HG03565 (cell line): ENCODE results near the gene SEMA6A.

Experiments
- ATAC-seq: cut with Tn5 transposase; IDR thresholded peaks from one replicate; pipeline ENCODE4 v1.9.1; 2021; ENCODE audit warnings: mild to moderate bottlenecking, moderate library complexity; ENCODE audit not compliant: unreplicated experiment

SEMA6A gene

DNA sequence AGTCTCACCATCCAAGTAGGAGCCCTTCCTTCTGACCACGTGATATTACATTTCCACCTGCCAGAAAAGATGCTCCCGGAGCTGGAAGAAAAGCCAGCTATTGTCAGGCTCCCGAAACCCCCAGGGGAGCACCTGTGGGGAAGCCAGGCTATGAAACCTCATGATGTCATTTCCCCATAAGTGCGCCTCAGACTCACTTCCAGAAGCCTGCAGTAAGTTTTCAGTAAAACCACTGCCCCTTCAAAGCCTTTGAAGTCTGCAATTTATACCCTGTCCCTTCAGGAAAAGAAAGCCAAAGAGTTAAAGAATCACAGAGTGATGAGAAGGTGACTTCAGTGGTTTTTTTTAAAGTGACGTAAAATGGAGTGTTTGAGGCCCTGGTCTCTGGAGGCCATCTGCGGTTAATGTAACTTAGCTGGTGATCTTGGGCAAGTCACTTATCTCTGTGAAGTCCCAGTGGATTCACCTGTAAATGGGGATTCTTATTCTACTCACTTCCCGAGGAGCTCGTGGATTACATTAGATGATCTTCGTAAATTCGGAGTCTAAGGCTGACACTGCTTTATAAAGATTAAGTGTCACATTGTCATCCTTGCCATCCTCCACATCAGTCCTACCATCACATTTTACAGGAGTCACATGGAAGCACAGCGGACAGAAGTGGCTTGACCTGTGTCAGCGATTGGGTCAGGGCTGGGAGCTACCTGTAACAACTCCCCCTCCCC is 2.6 kb upstream of the SEMA6A start:
- peak; percentile 62 for ATAC-seq

DNA sequence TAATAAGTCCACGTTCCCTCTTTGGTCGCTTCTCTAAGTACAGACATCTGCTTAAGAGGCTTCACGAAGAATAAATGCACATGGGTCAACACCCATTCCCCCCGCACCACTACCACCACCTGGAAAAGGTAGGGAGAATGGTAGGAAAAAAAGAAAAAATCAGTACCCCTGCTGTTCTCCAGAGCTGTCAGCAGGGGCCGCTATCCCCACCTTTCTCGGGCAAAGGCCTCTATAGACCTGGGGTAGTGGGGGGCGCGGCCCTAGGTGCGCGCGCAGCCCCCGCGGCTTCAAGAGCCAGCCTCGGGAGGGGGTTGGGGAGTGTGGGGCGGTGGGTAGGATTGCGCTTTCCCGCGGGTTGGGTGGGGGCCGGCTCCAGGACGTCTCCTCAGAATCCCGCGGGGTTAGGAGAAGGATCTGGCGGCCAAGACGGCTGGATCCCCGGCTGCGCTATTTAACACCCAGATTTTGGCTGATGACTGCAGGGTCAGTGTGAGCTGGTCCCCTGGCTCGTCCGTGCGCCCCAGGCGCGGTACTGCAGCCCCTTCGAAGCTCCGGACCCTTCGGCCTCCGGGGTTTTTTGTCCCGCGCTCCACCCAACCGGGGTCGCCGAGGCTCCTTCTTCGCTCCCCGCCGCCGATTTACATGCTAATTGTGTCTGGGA is 1.6 kb upstream of the SEMA6A start:
- no peak for ATAC-seq

DNA sequence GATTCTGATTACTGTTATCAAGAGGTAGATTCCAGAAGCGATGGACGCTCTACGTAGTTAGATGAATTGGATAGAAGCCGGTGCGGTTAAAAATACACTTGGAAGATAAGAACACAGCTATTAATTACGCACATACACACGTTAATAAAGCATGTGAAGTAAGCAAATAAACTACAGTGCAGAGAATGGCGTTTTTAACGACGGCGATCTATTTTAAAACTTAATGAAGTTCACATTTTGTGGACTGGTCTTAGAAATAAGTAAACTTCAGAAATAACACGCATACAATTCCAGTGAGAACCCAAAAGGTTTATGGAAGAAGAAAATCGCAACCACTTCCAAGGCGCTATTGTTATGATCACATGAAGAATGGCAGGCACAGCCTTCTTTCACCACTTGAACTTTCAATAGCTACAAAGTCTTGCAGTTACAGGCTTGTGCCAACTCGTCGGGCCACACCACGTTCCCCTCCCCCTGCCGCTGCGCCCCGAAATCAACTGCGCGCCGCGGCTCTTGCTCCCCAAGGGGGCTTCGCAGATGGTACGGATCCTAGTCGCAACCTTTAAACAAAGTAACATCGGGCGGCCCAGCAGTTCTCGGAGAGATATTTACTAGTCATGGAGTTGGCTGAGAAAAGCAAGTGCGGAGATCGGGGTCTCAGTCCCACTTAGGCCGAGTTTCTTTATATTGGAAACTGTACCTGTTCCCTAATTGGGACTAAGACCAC is 866 bp upstream of the SEMA6A start:
- ATAC-seq, result no peak

DNA sequence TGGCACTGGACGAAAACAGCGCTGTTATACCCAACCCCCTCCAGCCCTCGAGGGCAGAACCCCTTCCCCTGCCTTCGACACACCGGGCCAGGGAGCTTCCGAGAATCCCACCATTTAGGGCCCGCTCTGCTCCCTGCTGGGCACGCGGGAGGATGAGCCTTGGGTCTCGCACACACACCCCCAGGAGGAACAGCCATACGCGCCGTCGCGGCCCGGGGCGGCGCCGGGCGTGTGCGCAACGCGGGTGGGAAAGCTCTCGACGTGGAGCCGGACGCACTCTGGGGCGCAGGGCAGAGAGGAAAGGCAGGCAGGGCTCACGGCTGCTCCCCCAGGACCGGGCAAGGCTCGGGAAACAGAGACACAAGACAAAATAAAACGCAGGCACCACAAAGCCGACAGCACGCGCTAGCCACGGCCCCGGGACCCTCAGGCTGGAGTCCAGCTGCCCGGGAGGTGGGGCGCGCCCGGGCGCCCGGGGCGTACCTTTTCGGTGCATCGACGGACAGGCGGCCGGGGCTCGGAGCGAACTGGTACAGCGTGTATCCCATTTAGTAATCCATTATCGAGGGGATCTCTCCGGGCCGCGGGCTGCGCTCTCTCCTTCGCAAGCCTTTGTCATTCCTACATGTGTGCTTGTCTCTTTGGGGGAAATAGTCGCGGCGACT is 789 bp downstream of the SEMA6A start:
- ATAC-seq, result no peak

DNA sequence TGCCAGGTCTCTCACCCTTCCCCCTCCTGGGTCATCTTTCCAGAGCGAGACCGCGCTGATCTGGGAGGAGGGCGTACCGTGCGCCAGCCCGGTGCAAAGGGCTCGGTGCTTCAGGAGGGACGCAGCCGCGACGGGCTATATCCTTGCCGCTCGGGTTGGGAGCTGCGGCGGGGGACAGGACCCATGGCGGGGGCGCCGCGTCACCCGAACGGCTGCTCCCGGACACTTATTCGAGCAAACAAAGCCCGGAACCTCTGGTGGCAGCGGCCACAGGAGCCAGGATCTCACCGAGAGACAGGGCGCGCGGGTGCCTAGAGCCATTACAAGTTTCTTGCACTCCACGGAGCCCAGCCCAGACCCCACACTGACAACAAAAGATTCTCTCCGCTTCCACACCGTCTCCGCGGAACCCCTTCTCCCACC is 1.3 kb downstream of the SEMA6A start:
- ATAC-seq, result no peak

DNA sequence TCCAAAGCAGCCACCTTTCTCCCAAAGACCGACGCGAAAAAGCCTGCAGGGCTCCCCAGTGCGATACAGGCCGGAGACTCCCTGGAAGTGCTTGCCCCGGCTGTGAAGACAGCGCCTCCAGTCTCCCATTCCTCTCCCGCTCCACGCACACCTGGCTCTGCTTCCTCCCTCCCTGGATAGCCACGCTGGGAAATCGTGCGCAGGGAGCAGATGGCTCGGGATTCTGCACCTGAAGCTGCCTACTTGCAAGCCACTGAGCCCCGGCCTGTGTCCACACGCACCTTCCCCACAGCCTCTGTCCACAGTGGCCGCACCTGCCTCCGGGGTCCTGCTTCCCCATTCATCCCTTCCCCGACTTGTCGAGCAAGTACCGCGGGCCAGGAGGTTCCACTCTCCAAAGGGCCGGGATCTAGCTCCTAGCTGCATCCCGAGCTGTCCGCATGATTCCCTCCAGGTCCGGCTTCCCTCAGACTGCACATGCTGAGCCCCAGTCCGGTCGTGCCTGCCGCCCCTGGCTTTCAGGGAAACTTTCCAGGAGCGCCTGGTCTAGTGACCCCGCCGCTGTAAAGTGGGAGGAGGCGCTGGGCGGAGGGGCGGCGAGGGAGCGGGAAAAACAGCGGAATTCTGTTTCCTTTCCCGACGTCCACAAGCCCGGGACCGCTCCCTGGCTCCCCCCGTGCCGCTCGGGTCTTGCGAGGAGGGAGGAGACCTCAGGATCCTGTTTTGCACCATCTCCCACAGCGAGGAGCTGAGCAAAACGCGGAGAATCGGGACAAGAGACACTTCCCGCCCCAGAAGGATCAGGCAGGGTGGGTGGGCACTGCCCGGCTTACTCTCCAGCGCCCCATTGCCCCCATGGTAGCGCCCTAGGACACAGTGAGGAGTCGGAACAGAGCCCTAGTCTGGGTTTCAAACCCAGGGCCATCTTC is 2.0 kb downstream of the SEMA6A start:
- no peak for ATAC-seq

DNA sequence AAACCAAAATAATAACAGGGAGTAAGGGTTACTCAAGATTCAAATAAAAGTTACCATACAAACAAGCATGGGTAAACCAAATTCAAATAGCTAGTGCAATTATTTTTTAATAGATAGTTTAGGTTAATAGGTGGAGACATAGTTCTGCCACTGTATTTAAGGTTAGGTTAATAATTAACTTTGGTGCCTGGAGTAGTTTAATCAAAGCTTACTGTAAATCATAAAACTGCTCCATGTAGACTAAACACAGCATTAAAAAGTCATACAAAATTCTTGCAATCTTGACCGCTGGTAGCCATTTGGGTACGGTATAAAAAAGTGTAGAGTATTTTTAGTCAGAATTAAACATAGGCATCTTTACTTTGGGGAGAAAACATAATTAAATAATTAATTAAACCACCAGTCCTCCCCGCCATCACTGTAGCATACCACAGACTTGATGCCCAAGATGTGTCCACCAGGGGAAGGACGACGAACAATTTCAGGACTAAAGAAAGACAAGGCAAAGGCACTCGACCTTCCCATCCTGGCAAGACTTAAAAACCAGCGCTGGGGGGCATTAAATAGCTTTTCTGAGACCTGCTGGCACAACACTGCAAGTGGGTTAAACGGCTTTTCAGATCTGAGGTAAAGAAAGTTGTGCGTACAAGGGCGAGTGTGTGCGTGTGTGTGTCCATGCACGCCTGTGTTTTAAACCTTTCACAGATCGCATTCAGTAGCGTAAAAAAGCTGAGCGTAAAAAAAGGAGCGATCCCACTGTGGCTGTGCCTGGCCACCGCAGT is 2.9 kb downstream of the SEMA6A start:
- no peak for ATAC-seq

DNA sequence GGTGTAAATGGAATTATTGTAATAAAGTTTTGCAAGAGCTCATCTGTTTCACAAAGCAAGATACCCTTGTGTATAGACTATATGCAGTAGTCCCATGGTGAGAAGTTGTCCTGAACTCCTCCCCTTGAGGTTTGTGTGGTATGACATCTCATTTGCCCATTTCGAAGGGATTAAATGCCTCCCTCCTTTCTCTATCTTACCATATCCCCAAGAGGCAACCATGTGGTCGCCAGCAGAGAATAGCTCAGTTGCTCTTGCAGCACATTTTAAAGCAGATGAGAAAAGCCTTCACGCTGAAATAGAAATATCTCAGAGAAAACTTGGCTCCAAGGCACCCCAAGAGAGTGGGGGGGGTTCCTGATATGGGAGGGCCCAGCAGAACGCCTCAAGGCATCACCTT is 4.6 kb downstream of the SEMA6A start:
- ATAC-seq, result no peak

DNA sequence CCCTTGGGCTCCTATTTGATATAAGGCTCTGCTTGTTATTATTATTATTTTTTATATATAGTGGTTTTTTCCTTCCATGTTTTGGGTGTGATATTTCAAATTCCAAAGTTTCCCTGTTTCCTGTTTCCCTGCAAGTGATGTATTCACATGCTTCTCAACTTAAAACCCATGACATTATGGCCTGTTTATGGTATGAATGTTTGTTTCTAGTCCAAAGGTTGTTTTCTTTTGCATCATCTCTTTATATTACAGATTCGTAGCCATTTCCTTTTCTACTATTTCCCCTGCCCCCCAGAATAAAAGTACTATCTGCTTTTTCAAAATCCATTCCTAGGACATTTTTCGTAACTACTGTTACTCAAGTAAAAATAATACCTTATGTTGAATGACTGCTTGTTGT is 7.5 kb downstream of the SEMA6A start:
- ATAC-seq, result no peak

DNA sequence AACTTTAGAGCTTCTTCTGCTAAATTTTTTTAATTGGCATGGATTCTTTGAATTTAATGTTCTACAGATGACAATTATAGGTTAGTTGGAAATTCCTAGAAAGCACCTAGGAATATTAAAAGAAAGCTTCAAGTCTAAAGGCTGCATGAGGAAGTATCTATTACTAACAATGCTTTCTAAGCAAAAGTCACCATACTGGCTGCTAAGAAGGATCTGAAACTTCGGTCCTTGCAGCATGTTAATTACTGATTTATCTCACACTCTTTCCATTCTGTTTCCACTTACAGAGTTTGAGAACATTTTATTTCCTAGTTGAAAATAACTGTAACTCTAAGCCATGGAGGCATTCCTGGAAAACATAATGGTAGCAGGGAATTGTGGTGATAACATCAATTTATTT is 8.4 kb downstream of the SEMA6A start:
- peak; percentile 56 for ATAC-seq

DNA sequence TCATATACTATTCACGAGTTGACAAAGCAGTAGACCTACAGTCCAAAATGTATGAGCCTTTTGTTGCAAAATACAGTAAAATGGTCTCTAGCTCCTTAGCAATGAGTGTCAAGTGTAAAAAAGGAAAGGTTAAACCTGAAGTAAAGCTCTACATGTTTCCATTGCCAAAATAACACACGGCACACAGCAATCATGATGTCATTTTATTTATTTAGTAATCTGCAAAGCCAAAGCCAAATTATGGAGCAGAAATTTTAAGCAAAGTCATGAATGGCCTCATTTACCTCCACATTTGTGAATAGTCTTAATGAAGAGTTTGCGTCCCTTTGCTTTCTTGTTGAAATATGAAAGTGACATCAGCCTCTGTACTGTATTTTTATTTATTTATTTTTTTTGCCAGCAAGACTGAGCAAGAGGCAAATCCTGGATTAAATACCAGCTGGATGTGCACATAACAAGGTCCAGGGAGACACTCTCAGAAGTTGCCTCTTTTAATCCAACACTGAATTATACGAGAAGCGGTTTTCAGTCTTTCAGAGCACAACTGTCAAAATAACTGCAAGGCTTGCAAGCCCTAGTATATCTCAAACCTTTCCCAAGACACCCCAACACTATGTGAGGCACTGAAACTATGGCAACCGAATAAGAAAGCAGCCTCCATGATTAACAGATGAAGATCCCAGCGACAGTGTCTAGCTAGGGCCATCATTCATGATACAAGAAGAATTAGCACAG is 9.7 kb downstream of the SEMA6A start:
- ATAC-seq, result no peak

DNA sequence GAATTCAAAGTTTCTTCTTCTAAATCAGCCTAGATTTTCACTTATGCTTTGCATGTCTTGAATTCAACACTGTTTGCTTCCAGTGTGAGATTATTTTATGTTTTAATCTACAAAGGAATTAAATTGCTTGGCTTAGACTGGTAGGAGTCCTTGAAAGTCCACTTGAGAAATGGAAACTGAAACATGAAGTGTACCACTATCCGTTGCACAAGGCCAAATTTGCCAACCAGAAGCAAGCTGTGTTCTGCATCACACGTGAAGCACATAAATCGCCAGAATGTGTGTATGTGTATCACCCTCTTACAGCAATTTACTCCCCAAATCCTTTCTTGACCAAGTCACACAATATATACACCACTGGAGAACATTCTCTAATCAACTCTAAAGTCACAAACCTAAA is 10.3 kb downstream of the SEMA6A start:
- ATAC-seq, result no peak

DNA sequence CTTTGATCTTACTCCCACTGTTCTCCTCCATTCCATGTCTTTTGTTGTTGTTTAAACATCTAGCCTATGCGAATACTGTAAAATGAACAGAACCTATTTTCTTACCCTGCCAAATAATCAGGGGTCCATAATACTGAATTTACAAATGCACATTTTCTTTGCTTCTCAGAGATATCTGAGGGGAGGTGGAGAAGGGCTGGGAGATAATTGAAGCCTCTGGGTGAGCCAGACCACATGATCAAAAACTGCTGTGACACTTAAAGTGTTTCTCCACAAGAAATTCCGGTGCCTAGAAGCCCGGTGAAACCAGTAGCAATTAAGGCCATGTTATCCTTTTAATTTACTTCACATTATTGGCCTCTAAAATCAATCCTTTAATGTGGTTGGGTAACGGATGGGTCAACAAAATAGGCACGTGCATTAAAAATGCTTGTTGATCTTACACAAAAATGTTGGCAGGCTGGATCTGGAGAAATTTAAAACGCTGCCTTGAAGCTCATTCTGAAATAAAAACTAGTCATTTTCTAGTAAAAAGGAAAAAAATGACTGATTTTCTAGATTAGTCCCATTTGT is 10.8 kb downstream of the SEMA6A start:
- no peak for ATAC-seq

DNA sequence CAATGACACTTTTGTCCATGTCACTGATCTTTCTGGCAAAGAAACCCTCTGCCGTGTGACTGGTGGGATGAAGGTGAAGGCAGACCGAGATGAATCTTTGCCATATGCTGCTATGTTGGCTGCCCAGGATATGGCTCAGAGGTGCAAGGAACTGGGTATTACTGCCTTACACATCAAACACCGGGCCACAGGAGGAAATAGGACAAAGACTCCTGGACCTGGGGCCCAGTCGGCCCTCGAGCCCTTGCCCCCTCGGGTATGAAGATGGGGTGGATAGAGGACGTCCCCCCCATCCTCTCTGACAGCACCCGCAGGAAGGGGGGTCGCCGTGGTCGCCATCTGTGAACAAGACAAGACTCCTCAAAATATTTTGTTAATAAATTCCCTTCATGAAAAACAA is 12.0 kb downstream of the SEMA6A start:
- no peak for ATAC-seq

DNA sequence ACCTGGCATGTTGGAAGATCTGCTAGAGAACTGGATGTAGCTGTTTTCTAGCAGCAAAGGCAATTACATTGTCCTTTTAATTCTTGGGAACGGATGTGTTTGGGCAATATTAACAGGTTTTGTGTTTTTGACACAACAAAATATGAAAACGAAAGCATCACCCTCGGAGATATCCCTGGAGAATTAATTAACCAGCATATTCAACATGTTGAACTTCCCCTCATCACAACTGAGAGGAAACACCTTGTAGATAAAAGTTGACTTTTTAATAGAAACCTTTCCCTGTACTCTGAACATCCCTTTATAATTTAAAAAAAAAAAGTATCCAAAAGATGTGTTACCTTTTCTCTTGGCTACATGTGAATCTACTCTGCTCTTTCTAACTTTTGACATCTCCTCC is 13.0 kb downstream of the SEMA6A start:
- no peak for ATAC-seq

DNA sequence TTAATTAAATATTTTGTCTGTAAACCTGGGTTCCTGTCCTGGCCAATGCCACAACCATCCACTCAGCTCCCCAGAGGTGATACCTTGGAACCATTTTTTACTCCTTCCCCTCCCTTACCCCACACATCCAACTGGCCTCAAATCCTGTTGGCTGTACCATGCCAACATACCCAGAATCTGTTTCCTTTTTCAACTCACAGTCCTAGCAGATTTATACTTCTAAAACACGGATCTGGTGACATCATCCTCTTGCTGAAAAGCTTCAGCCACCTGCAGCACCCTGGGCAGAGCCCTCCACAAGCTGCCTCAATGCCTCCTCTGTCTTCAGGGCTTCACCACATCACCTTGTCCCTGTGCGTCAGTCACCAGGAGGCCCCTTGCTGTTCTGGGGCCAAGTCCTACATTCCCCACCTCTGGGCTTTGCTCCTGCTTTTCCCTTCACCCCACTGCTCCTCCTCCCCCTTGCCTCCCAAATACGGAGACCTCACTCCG is 14.9 kb downstream of the SEMA6A start:
- ATAC-seq, result no peak

DNA sequence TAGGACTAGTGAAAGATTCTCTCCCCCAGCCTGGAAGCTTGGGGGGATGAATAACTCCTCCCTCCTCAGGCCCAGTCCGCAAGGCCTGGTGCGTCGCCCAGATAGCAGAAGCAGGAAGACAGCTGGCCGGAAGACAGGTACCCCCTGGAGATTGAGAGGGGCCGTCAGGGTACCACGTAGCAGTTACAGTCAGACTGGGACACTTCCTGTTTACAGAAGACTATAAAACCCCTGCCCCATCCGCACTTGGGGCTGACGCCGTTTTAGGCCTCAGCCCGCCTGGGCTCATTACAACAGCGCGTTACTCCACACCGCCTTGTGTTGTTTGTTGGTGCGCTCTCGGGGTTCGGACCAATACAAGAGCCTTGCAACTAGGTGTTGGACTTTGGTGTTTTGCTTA is 15.4 kb downstream of the SEMA6A start:
- ATAC-seq, result no peak

DNA sequence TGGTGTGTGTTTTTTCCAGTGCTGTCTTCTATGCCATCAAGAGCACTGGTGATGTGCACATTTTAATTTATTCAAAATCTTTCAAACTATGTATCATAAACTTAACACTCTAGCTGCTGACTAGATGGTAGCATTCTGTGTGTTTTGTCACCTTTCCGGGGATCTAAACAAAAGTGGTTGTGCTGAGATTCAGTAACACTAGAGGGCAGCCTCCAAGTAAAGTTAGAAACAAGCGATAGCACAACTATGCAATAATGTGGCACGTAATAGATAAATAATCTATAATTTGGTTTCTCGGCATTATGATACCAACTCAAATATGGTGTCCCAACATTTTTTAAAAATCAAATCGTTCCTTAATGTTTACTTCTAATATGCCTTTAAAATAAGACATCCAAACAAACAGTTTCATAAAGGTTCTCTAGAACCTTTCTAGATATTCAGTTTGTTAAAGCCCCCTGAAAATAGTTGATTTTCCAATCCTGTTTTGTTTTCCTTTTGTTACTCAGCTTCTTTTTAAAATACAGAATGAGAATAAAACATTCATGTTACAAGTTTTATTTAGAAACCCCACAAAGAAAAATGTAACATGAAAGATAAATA is 16.9 kb downstream of the SEMA6A start:
- ATAC-seq, result no peak
